NCI-H1436 (cell line): ENCODE results near the gene SMO.

Experiments
- DNase-seq: peaks from one replicate; lab custom pipeline; 2025; lab: John Stamatoyannopoulos, UW

Gene SMO

DNA sequence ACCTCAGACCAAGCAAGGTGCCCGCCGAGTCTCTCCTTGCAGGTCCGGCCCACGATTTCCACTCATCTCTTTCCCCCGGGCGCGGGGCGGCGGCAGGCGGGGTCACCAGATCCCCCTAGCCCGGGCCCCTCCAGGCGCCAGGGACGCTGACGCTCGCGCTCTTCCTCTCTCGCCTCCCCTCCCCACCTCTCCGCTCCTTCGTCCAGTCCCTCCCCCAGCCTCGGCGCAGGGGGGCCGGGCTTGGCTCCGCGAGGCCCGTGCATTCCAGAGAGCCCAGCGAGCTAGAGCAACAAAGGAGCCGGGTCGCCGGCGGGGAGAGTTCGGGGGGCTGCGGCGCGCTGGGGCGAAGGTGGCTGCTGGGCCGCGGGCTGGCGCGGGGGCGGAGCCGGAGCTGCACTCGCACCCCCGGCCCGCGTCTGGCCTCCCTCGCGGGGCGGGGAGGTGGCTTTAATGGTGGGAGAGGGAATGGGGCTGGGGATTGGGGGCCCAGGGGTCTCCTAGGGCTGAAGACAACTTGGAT, at the start of gene SMO:
Gene SMO, plus strand, starts transcription at position 262 of the 520 bp plus-strand sequence. CDS start 519 bp downstream, outside the sequence.
- DNase-seq = peak; percentile 16

DNA sequence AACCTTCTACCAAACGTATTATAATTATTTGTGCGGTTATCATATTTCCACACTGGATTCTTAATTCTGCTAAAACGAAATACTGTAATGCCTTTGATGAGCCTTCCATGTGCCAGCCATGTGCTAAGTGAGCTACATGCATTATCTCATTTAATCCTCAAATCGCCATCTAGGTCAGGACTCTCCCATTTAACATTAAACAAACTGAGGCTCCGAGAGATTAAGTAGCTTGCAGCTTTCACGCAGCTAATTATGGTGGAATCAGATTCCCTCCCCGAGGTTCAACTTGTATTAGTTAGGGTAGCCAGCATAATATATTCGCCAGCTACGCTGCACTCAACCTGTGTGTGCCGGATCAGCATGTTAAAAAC, 44.7 kb upstream of the SMO start:
- DNase-seq = no peak

DNA sequence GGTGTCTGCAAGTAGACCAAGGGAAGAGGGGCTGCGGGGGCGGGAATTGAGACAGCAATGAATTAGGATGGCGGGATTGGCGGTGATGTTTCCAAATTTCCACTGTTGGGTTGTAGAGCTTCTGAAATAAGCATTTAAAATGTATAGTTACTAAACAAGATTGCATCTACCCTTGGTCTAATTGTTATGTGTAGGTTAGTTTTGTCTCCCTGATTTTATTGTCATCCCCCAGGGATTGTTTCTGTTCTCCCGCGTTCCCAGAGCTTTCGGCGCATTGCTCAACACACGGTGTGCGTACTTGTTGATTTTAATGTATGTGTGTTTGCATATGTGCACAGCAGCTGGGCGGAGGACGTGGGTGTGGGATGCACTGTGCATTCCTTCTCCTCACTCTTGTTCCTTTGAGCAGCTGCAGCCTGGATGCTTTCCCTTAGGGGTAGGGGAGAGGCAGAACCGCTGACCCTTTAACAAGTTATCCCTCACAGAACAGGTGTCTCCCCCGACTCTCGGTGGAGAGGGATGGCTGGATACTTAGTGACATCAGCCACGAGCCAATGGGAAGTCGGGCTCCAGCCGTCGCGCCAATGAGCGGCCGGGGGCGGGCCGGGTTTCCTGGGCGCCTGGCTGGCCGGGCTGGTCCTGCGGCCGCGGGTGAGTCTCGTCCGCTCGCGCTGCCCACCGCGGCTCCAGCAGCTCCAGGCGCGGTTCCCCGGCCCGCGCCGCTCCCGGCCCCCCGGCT, 44.2 kb upstream of the SMO start, which contains the start of gene TSPAN33:
Gene TSPAN33, plus strand, starts transcription at position 613 of the 739 bp plus-strand sequence. CDS start 274 bp downstream, outside the sequence.
- peak; percentile 54 for DNase-seq

DNA sequence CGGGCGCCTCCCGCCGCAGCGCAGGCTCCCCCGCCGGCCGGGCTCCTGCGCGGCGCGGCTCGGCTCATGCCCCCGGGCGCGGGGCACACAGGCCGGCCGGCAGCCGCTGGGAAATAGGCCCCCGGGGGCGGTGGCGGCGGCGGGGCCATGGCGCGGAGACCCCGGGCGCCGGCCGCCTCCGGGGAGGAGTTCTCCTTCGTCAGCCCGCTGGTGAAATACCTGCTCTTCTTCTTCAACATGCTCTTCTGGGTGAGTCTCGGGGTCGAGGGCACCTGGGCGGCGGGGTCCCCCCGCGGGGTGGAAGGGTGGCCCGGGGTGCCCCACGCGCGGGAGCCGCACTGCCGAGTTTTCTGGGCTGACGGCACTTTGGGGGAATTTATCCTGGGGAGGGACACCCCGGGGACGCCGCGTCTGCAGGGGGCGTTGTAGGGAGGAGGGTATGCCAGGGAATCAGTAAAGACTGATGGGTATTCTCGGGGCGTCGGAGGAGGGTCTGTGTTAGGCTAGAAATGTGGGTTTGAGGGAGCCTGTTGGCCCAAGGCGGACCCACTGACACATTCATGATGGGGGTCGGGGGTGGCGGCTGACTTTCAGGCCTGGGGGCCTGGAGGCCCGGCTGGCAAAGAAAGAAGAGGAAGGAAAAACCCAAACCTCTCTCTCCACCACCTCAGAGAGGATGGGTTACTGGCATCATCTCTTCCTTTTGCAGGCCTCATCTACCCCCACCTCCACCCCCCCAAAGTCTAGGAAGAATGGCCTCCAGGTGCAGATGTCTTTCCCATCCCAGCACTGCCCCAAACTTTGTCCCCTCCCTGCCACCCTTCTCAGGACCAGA, 43.4 kb upstream of the SMO start:
- no peak for DNase-seq

DNA sequence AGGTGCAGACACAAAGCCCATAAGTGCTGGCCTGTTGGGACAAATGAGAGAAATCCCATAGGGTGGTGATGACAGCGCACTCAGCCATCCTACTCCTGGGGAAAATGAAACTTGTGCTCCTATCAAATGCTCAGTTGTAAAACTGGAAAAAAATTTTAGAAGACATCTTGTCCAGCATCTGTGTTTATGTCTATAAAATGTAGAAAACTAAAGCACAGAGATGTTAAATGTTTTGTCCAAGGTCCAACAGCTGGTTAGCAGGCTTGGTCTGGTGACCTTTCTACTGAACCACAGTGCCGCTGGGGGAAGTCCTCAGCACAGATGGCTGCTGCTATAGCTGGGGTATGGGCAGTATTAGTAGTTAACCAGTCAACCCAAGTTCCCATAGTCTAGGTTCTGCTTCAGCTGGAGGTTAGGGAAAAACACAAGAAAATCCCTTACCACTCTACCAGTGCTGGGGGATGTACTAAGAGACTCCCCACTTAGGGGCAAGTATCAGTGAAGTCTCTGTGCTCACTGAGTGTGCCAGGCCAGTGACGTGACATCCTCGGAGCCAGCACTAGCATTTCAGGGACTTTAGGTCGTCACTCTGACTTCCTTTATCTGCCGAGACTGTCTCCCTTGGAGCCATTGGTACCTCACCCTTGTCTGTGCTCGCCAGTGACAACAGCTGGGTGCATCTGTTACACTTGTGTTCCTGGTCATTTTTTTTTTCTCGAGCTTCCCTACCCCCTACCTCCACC, 42.0 kb upstream of the SMO start:
- DNase-seq = no peak

DNA sequence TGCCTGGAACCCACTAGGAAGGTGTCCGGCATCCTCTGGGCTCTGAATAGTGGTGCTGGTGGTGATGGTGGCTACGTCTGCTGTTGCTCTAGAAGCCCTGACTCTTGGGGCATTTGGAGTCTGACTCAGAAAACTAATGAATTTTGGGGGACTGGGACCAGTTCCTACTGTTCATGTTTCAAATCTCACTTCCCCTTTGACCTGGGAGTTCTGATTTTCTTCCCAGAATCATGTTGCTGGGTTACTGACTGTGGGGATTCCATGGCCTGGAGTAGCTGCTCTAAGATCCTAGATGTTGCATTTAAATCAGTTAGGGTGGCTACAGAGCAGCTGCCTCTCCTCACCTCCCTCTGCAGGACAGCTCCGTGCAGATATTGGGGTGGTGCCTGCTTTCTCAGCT, 40.7 kb upstream of the SMO start:
- DNase-seq = no peak

DNA sequence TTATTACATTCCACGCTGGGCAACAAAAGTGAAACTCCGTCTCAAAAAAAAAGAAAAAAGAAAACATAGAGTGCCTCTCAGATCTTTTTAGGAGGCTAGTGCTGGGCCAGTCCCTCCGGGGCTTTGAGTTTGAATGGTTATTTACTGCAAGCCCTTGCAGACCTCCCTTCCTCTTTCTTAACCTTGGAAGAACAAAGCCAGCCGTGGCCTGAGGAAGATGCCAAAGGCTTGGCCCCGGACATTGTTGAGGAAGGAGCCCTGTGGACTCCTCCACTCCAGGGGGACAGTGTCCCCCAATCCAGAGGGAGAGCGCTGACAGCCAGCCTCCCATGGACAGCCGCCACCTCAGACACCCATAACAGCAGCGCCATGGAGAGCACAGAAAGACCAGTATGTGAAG, 38.9 kb upstream of the SMO start:
- DNase-seq = no peak

DNA sequence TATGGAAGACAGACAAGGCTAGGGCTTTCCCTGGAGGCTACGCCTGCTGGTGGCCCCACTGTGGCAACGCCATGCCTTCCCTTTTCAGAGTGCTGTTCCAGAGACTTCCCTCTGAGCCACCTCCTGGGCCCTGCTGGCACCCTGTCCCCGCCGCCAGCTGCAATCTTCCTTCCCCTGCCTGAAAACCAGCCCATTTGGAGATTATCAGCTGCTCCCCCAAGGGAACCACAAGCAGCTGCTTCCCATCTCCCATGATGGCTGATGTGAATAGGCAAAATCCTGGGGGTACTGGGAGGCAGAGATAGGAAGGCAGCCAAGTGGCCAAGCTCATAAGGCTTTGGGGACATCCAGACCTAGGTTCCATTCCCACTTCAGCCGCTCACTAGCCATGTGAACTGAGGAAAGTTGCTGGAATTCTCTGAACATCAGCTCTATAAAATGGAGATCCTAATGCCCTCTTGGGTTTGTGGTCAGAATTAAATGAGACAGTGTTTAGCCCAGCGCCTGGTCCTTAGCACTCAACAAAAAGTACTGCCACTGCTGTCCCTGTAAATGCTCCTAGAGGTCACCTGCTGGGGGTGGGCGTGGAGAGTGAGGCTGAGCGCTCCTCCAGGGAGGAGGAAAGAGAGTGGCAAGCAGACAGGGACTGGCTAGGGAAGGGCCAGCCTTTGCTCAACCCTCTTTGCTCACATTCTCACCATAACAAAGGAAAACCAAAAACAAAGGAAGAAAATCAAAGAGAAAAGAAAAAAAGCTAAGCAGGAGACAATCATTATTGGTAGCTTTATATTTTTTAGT, 38.0 kb upstream of the SMO start:
- peak; percentile 13 for DNase-seq

DNA sequence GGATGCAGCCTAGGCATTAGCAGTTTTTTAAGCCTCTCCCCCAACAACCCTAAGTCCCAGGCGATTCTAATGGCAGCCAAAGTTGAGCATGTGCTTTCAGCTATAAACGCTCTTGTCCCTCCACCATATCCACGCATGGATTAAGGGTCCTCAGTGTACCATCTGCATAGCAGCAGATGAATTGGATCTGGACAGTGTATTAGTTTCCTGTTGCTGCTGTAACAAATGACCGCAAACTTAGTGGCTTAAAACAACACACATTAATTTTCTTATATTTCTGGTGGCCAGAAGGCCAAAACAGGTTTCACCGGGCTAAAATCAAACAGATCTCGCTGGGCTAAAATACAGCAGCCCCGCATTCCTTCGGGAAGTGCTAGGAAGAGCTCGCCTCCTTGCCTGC, 30.8 kb upstream of the SMO start:
- DNase-seq = no peak

DNA sequence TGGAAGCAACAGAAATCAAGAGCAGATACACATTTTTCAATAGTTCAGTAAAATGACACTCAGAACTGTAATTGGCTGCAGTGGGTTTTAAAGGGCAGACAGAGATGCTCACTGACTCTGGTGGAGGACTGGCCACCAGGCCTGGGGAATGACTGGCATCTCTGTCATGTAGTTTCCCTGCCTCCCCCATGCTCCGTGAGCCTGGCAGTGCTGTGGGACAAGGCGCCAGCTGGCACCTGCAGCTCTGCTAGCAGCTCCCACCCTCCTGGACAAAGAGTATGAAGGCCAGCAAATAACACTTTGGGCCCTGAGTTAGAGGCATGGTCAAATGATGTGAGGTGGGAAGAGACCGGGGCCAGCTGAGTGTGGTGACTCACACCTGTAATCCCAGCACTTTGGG, 28.9 kb upstream of the SMO start:
- no peak for DNase-seq

DNA sequence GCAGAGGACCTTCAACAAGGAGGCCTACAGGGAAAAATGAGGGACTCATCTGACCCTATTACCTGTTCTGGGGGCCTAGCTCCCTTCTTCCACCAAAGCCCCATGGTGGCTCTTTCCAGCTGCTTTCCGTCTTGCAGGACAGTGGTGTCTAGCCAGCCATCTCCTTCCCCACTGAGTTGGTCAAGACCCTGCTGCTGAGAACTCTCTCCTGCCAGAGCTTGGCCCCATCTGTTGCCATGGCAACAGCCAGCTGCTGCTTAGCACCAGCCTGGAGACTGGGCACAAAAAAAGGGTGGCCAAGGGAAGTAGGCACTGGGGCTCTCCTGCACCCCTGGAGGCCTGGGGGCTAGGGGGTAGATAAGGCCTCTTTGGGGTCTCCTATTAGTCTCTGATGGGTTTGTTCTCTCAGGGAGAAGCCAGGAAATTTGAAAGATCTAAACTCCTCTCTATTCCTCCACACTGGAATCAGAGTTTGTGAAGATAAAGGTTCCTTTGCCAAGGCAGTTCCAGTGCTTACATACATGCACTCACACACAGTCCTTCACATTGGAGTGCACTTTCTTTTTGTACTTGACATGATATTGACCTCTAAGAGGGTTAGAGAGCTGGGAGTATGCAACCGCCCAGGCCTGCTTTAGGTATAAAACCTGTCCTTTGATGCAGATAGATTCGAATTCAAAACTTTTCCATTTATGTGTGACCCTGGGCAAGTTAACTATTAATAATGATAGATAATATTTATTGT, 28.1 kb upstream of the SMO start:
- no peak for DNase-seq

DNA sequence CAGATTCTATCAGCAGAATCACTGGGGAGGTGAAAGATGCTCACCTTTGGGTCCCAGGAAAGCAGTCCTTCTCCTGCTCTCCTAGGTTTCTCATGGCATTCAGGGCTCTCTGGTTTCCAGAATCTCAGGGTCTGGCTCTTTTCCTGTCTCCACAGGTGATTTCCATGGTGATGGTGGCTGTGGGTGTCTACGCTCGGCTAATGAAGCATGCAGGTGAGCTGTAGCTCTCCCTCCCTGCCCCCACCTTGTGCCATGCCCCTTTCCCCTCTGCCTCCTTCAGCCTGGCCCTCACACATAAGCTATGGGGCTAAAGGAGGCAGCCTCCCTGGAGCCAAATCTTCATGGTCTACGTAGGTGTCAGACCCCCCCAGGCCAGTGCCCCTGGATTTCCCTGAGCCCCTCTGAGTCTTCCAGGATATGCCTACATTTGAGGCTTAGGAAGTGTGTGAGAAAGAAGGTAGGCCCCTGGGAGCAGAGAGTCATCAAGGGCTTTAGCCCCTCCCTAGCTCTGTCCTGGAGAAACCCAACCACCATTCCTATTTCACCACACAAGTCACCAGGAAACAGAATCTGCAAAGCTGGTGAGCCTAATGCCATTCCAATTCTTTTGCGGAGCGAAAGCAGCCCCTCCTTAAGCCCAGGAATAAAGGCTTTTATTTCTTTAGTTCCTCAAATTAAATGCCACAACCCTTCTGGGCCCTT, 26.8 kb upstream of the SMO start:
- DNase-seq = no peak

DNA sequence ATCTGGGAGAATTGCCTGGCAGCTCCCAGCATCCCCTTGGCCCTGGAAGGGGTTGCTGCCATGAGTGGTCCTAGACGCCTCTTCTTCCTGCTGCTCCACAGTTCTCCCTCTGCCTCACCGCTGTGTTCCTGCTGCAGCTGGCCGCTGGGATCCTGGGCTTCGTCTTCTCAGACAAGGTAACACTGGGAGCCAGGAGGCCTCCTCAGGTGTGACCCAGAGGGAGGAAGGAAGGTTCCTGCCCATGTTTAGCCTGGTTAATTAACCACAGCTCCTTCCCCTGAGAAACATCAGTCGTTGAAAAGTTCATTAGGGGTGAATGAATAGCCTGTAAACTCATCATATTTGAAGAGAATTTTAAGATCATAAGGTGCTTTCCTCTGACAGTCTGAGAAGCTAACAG, 25.7 kb upstream of the SMO start:
- no peak for DNase-seq

DNA sequence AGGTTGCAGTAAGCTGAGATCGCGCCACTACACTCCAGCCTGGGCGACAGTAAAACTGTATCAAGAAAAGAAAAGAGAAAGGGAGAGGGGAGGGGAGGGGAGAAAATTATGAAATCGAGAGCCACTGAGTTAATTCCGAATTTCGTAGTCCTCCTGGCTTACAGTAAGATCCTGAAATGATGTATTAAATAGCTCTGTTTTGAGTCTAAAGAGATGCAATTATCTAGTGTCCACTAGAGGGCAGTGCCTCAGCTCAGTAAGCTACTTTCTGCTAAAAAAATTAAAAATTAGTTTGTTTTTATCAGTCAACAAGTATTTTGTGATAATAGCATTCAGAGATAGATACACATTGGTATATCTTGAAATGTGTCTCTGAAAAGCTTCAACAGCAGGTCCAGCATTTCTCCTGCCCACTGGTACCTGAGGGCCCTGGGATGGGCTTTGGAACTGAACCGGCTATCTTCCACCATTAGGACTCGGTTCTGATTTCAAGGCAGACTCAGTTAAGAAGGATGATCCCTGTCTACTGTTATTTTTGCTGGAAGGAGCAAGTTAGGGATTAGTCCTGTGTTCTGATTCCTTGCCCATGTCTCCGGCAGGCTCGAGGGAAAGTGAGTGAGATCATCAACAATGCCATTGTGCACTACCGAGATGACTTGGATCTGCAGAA, 24.4 kb upstream of the SMO start:
- DNase-seq = peak; percentile 22

DNA sequence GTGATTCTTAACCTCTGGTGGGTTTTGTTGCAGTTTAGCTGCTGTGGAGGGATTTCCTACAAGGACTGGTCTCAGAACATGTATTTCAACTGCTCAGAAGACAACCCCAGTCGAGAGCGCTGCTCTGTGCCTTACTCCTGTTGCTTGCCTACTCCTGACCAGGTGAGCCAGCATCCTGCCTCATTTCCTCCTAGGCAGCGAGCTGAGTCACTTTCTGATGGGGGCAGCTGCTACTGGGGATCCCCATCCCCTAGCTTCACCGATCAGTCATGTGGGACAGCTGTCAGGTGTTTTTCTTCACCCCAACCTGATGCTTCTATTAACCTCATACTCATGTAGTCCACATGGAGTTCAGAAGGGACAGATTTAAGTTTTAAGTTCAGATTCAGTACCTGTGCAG, 21.7 kb upstream of the SMO start:
- DNase-seq = no peak

DNA sequence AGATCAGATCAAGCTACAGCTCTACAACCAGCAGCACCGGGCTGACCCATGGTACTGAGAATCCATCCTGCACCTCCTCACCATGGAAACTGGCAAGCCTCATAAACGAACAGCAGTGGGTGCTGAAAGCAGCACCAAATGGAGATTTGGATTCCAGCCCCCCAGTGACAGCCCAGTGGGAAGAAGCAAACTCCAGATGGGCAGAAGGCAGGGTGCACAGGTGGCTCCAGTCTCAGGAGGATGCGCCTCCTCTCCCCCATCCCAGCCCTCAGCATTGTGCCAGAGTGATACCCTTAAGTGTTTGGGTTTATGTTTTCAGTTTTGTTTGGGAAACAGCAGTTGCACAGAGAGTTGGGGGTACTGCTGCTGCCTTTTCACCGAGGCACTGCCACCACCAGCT, 20.6 kb upstream of the SMO start:
- DNase-seq = no peak

DNA sequence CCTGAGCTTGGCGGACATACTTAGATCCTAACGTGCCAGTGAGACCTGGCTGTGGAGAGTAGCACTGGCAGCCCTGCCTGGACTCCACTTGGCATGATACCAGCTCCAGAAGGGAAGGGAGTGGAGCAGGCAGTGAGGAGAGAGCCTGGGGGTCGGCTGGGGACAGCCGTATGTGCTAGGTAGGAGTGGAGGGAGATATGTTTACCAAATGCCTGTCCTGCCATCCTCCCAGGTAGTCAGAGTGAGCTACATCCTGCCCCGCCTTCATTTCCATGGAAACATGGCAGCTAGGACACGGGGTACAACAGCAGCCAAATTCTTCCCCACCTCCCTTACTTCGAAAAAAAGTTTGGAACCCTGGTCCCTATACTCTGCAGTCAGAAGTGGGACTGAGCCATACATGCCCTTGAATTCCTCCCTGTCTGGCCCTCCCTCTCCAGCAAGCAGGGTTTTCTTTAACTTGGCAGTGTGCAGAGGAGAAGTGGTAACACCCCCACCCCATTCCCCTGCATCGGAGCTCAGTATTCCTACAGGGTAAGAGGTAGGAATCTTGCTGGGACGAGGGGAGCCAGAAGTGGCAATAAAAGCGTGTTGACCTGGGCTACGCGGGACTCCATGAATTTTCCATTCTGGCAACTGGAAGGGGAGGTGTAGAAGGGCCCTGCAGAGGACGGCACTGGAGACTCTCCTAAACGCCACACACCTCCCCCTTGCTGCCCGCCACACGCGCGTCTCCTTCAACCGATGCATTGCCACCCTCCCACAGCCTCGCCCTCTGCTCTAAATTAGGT, 20.0 kb upstream of the SMO start:
- no peak for DNase-seq

DNA sequence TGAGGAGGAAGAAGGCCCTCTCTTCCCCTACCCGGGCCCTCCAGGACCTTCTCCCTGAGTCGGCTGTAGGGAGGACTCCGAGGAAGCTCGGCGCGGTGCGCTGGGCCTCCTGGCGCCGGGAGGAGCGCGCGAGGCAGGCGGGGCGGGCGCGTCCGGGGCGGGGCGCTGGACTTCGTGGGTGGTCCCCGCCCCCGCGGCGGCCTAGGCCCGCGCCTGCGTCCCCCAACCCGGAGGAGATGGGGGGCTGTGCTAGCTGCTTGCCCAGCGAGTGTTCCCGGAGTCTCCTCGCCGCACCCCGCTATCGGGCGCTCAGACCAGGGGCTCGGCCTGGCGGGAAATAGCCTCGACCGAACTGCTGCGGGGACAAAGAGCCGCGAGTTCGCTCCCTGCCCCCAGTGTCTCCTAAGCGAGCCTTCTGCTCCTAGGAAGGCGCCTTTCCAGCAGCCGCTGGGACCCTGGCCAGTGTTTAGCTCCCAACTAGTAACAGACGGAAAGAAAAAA, 19.2 kb upstream of the SMO start:
- peak; percentile 51 for DNase-seq
